Endothelial cell of umbilical vein (primary cell): ENCODE data around the gene MBD3.

ENCODE experiments used
- POLR2A ChIP-seq: IDR thresholded peaks from 2 replicates; pipeline ENCODE4 v1.6.1; 2012; ENCODE audit warnings: low read depth, mild to moderate bottlenecking, control low read depth, low read length
- TF ChIP-seq, protein P1 (sequence below), 2 donors: IDR thresholded peaks; 1 replicate in 1 of 2; 2 replicates in 1 of 2; pipeline ENCODE4 v1.5.1; 2011; ENCODE audit warnings: low read length in 2 of 2, mild to moderate bottlenecking in 2 of 2, moderate library complexity in 2 of 2, control low read depth in 1 of 2, inconsistent platforms in 1 of 2, low read depth in 1 of 2; ENCODE audit not compliant: insufficient read depth in 1 of 2; ENCODE audit errors: extremely low read depth in 1 of 2

DNA sequence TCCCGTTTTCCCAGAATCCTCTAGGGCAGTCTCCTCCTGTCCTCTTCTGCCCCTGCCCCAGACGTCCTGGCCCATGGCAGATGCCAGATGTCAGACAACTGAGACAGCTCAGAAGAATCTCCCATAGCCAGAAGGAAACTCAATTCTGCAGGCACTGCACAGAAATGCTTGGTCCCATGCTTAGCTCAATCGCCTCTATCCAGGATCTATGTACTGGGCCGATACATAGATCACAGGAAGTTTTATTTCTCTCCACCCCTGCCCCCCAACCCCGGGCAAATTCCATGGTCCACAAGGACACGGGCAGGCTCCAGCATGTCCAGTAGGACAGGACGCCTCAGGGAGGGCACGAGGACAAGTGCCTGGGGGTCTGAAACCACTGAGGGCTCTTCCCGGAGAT, 4.8 kb downstream of the MBD3 start:
- TF ChIP-seq, protein P1, sequence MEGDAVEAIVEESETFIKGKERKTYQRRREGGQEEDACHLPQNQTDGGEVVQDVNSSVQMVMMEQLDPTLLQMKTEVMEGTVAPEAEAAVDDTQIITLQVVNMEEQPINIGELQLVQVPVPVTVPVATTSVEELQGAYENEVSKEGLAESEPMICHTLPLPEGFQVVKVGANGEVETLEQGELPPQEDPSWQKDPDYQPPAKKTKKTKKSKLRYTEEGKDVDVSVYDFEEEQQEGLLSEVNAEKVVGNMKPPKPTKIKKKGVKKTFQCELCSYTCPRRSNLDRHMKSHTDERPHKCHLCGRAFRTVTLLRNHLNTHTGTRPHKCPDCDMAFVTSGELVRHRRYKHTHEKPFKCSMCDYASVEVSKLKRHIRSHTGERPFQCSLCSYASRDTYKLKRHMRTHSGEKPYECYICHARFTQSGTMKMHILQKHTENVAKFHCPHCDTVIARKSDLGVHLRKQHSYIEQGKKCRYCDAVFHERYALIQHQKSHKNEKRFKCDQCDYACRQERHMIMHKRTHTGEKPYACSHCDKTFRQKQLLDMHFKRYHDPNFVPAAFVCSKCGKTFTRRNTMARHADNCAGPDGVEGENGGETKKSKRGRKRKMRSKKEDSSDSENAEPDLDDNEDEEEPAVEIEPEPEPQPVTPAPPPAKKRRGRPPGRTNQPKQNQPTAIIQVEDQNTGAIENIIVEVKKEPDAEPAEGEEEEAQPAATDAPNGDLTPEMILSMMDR (IDR thresholded peaks at IDR 0.05; ENCODE audit: extremely low read depth in 1 of 2, insufficient read depth in 1 of 2, low read depth in 1 of 2, low read length in 2 of 2), result no peak
- no peak for TF ChIP-seq POLR2A
